Activated T-cell treated with anti-CD3 and anti-CD28 coated beads for 48 hours (primary cell): ENCODE data around the gene ZNF473.
A peak's percentile ranks its signal among the peaks of the same experiment; 100 is the strongest.

ENCODE experiments used
- DNase-seq: peaks from one replicate; pipeline ENCODE4 v3.0.0-alpha.2; 2020; ENCODE audit warnings: low read depth

The ZNF473 gene

DNA sequence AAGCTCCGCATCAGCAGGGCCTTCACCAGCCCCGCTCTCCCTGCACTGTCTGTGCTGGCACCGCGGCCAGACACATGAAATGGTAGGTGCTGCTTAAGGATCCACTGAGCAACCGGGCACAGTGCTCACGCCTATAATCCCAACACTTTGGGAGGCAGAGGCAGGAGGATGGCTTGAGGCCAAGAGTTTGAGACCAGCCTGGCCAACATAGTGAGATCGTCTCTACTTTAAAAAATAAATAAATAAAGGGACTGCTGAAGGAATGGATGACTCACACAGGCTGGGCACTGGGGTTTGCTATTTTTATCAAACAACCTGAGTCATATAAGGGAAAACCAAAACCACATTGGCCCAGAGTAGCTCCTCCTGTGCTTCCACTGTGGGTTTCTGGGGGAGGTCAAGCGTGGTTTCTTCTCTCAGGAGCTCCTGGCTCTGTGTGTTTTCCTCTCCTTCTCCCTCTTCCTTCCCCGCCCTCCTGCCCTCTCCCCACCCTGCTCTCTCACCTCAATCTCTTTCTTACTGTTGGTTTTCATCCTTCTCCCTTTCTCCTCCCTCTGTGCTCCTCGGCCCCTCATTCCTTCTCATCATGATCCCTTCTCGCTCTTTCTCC, 21.9 kb upstream of the ZNF473 start:
- peak; percentile 17 for DNase-seq

DNA sequence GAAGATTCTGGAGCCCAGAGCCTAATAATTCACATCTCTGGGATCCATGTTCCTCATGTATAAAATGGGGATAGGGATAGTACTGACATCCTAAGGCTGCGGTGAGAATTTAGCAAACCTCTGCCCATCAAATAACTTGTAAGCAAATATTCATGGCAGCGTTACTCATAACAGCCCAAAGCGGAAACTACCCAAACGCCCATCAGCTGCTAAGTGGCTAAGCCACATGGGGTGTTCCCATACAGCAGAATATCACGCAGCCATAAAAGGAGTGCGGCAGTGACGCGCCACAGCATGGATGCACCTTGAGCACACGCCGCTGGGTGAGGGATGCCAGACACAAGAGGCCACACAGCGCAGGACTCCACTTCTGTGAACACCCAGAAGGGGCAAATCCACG, 20.4 kb upstream of the ZNF473 start:
- no peak for DNase-seq

GRCh38 chr19:50007170-50007569, 18.6 kb upstream of the ZNF473 start:
- no peak for DNase-seq

- DNase-seq = no peak
These were observed 17.9 kb upstream of the ZNF473 start for GRCh38 chr19:50007947-50008346.

- no peak for DNase-seq
These were observed 17.3 kb upstream of the ZNF473 start for GRCh38 chr19:50008532-50008931.

DNA sequence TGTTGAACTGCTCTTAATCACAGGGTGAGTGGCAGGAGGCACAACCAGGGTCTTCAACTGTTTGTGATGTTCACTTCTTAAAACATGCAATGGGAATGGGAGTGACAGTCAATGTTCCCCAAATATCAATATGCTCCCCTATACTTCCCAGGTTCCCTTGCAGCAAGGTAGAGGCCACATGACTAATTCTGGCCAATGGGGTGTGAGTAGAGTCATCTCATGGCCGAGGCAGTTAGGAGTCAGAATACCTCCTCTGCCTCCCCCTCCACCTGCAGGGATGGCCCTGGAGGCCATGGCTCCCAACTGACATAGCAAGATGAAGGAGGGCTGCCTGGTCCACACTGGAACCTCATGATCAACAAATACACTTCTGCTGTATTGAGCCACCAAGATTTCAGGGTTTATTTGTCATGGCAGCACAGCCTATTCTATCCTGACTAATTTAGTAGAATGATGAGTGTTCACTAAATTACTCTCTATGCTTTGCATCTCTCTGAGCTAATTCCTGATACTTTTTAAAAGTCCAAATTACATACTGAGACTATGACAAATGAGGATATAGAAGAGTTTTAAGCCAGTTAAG, 9.5 kb upstream of the ZNF473 start:
- DNase-seq = no peak

- DNase-seq = no peak
These were observed 5.3 kb upstream of the ZNF473 start for GRCh38 chr19:50020481-50020880.

DNA sequence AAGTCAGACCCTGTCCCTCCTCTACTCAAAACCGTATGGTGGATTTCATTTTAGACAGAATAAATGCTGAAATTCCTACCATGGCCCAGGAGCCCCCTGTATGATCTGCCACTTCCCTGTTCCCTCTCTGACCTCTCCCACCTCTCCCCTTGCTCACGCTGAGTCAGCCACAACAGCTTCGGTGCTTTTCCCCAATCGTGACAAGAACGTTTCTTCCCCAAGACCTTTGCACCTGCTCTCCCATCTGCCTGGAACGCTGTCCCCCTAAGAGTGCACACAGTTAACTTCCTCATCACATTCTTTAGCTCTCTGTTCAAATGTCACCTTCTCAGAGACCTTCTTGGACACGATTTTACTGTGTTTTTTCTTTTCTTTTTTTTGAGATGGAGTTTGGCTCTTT, 3.0 kb upstream of the ZNF473 start:
- no peak for DNase-seq

GRCh38 chr19:50024719-50025021, 1.1 kb upstream of the ZNF473 start:
- no peak for DNase-seq

GRCh38 chr19:50025022-50025793, 597 bp upstream of the ZNF473 start, which contains the start of gene VRK3:
Gene VRK3, minus strand, starts transcription at chr19:50025372. Its CDS starts 9,210 bp downstream, at chr19:50016162.
- DNase-seq = peak; percentile 93

DNA sequence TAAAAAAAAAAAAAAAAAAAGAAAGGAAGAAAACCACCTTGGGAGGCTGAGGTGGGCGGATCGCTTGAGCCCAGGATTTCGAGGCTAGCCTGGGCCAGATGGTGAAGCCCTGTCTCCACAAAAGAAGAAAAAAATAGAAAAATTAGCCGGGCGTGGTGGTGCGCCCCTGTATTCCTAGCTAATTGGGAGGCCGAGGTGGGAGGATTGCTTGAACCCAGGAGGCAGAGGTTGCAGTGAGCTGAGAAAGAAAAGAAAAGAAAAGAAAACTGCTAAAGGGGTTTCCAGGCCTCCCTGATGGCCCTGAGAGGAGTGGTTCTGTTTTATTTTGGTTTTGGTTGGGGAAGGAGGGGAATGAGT, 723 bp downstream of the ZNF473 start:
- no peak for DNase-seq

GRCh38 chr19:50030225-50030624, 4.4 kb downstream of the ZNF473 start:
- DNase-seq = no peak

GRCh38 chr19:50030937-50031336, 5.1 kb downstream of the ZNF473 start:
- no peak for DNase-seq

DNA sequence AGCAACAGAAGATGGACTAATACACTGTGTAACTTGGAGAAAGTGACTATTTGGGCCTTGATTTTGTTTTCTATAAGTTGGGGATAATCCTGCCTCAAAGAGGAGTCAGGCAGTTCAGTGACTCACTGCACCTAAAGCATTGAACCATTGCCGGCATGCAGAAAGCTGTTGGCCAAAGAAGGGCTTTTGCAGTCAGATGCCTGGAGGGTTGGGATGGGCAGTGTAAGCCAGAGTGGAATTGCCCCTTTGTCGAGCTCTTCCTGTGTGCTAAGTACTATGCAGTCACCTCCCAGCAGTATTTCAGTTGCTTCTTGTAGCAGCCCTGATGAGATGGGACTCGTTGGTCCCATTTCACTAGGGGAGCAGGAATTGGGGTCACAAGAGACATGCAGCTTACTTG, 11.1 kb downstream of the ZNF473 start:
- no peak for DNase-seq

DNA sequence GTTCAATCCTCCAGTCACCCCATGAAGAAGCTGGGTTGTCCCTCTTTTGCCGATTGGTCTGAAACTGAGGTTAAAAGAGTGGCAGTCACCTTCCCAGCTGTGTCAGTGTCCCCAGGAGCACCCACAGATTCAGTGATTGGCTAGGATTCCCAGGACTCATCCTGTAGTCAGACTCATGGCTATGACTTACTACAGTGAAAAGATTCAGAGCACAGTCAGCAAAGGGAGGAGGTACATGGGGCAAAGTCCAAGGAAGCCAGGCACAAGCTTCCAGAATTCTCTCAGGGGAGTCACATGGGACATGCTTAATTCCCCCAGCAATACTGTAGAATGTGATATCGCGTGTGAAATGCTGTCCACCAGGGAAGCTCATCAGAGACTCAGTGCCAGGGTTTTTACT, 14.2 kb downstream of the ZNF473 start:
- DNase-seq = no peak

DNA sequence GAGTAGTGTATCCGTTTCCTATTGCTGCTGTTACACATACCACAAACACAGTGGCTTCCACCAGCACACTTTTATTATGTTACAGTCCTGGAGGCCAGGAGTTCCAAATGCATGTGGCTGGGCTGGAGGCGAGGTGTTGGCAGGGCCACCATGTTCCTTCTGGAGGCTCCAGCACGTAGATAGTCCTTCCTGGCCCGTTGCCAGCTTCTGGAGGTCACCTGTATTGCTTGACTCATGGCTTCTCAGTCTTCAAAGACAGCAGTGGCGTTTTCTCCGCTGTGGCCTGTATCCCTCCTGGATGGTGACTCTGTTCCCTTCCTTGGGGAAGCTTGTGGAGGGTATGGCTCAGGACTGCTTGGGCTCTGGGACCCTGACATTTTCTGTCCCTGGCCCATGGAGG, 15.2 kb downstream of the ZNF473 start:
- no peak for DNase-seq

DNA sequence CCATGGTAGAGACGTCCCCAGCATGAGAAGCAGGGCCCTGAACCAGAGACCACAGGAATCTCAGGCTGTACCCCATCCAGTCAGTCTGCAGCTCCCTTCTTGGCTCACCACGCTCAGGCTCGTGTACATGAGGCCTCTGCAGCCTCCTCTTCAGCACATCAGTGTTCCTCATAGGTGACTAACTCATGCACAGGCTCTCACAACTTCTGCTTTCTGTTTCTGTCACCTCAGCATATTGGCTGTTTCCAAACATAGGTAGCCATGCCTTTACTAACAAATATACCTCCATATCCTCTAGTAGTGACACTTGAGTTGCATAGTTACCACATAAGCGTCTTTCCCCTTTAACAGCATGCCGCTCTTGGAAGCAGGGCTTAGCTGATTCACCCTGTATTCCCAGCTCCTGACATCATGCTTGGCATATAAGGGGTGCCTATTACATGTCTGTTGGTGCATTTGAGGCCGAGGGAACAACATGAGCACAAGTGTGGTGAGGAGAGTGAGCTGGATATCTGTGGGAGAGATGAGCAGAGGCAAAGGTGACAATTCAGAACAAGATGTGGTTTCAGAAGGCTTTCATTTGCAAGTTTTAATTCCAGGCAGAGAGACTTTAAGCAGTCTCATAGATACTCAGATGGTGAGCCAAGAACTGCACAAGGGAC, 16.7 kb downstream of the ZNF473 start:
- no peak for DNase-seq

GRCh38 chr19:50043967-50044366, 18.2 kb downstream of the ZNF473 start:
- DNase-seq = no peak

- DNase-seq = no peak
These were observed 19.1 kb downstream of the ZNF473 start for GRCh38 chr19:50044922-50045321.

DNA sequence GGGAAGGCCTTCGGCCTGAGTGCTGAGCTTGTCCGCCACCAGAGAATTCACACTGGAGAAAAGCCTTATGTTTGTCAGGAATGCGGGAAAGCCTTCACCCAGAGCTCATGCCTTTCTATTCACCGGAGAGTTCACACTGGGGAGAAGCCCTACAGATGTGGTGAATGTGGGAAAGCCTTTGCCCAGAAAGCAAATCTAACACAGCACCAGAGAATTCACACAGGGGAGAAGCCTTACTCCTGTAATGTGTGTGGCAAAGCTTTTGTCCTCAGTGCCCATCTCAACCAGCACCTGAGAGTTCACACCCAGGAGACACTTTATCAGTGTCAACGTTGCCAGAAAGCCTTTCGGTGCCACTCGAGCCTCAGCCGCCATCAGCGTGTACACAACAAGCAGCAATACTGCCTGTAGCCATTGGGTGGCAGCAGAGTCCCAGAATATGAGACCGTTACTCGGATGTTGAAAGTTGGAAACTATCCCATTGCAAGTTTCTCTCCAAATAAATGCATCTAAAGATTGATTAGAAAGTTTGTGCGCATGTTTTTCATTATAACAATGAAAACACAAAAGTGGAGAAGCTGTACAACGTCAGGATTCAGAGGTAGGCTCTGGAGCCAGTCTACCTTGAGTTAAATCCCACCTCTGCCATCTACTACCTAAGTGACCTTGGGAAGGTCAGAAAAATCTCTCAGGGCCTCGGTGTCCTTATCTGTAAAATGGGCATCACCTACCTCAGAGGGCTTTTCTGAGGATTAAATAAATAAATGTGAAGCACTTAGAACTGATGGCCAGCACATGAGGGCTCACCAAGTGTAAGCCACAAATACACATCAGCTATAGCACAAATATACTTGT, 21.1 kb downstream of the ZNF473 start:
- DNase-seq = peak; percentile 46

GRCh38 chr19:50047671-50048070, 21.9 kb downstream of the ZNF473 start:
- DNase-seq = no peak
